Spleen (tissue), 11 donors: ENCODE results near the gene GAB2. TPM values are rescaled to one million over a fixed set of nuclear protein-coding genes. Genes with fewer than 3 reads are reported as not detected.

Experiments
- DNase-seq: peaks from one replicate; pipeline ENCODE4 v3.0.0-alpha.2; 2020
- H3K27ac ChIP-seq, 8 donors: fragments of 200-600 bp; sonication (generic) in 7 of 8; 1 replicate in 4 of 8; 2 replicates in 4 of 8; pipeline versions ENCODE4 v1.5.0 to v1.8.0; 2016 to 2021; ENCODE audit warnings: inconsistent platforms in 4 of 8, mild to moderate bottlenecking in 4 of 8, moderate library complexity in 1 of 8
- H3K27me3 ChIP-seq, 7 donors: fragments of 200-600 bp; sonication (generic) in 6 of 7; replicated peaks in 1 of 7; 1 replicate in 4 of 7; 2 replicates in 3 of 7; pipeline versions ENCODE4 v1.5.0 to v1.8.0; 2016 to 2021; ENCODE audit warnings: inconsistent platforms in 3 of 7, mild to moderate bottlenecking in 1 of 7
- H3K36me3 ChIP-seq, 6 donors: fragments of 200-600 bp; sonication (generic) in 5 of 6; 1 replicate in 4 of 6; 2 replicates in 2 of 6; pipeline versions ENCODE4 v1.5.0 to v1.8.0; 2016 to 2021; ENCODE audit warnings: inconsistent platforms in 2 of 6
- H3K4me1 ChIP-seq, 6 donors: fragments of 200-600 bp; sonication (generic) in 5 of 6; 1 replicate in 3 of 6; 2 replicates in 3 of 6; pipeline versions ENCODE4 v1.5.0 to v1.8.0; 2016 to 2021; ENCODE audit warnings: inconsistent platforms in 3 of 6
- H3K4me3 ChIP-seq, 8 donors: fragments of 200-600 bp; sonication (generic) in 7 of 8; 1 replicate in 4 of 8; 2 replicates in 4 of 8; pipeline versions ENCODE4 v1.5.0 to v1.8.0; 2016 to 2021; ENCODE audit warnings: inconsistent platforms in 4 of 8, mild to moderate bottlenecking in 4 of 8, moderate library complexity in 2 of 8
- H3K9me3 ChIP-seq, 8 donors: fragments of 200-600 bp; sonication (generic) in 7 of 8; 1 replicate in 4 of 8; 2 replicates in 4 of 8; pipeline versions ENCODE4 v1.5.0 to v1.8.0; 2016 to 2021; ENCODE audit warnings: inconsistent platforms in 4 of 8
- POLR2A ChIP-seq, 3 donors: fragments of 450-650 bp; IDR thresholded peaks; one replicate each; pipeline ENCODE4 v1.5.1; 2017; ENCODE audit warnings: antibody characterized with exemption in 3 of 3, mild to moderate bottlenecking in 1 of 3
- POLR2AphosphoS5 ChIP-seq, 3 donors: sonication (generic); formaldehyde crosslinking; IDR thresholded peaks; one replicate each; pipeline ENCODE4 v1.5.1; 2017; ENCODE audit warnings: antibody characterized with exemption in 3 of 3
- WGBS, 5 donors: extraction: QIAGEN DNeasy Blood & Tissue Kit in 3 of 5; methylation state at CpG; one replicate each; pipeline versions ENCODE4 v1.1.5 to v1.1.7; 2013 to 2018; 5-methylcytosine and 5-hydroxymethylcytosine counted together
- intact Hi-C: fragments of 100-400 bp; cut with DNase I; formaldehyde crosslinking; loops from one replicate; pipeline ENCODE4 v1.15.0; 2023; ENCODE audit warnings: low total_unique reads
- polyA plus RNA-seq, 3 donors: library from polyadenylated mRNA; stranded (reverse); fragments of 200-250 nt; gene quantifications; one replicate each; pipeline ENCODE4 v1.2.1, GENCODE V29; 2013
- total RNA-seq, 7 donors: library from RNA; depleted of rRNA in 3 of 7; stranded (reverse); fragments of >200 nt in 3 of 7; fragmentation: NEBNext Ultra II Directional in 4 of 7; extraction: Animal tissue kit (Norgen Biotek cat#: 25700) in 4 of 7; gene quantifications; one replicate each; pipeline versions ENCODE4 v1.1.0 to v1.2.1, GENCODE V29; 2016 to 2021
- TF ChIP-seq, protein P1 (sequence below), 11 experiments: fragments of 200-600 bp in 7 of 11; fragments of 450-650 bp in 4 of 11; sonication (generic) in 4 of 11; IDR thresholded peaks in 8 of 11; conservative IDR thresholded peaks in 3 of 11; 1 replicate in 7 of 11; 2 replicates in 4 of 11; pipeline versions ENCODE4 v1.4.0 to v1.8.0; 2016 to 2021; ENCODE audit warnings: antibody characterized with exemption in 11 of 11, inconsistent platforms in 4 of 11, mild to moderate bottlenecking in 1 of 11
- donor health status: healthy with polysubstance abuse.
- donor health status: DM: no; HTN: no; CAD: no; lungs with moderate emphysema.
- donor health status: DM: no; HTN: no; CAD: no.
- donor health status: Bipolar disorder and iron deficiency.
- donor health status: healthy.
- donor health status: DM: no; HTN: no; CAD: no.
- donor health status: DM: yes; HTN: yes; CAD: no.

The GAB2 gene
- total and polyA plus RNA-seq, 10 donors, result 2.3 to 57.7 (median 47.0) TPM

DNA sequence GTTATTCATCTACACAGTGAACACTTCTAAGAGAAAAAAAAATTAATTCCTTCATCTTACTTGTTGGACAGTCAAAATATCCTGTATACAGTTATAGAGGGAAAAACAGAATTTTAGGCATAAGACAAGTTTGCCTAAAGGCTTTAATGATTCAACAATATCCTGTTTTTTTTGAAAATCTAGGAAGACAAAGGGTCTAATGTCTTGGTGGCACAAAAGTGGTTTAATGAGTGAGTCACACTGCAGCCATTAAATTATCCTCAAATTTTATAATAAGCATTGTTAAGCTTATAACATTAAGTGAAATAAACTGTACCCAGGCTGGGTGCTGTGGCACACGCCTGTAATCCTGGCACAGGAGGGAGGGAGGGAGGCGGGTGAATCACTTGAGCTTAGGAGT, 72.9 kb downstream of the GAB2 start:
- H3K4me3 ChIP-seq, result no peak overlapping the region
- no peak overlapping the region for H3K27ac ChIP-seq
- no peak for DNase-seq
- no peaks in the 10 kb centered on the region for H3K36me3 ChIP-seq
- TF ChIP-seq POLR2AphosphoS5 (IDR thresholded peaks at IDR 0.05) (no peak), POLR2A (IDR thresholded peaks at IDR 0.05) (no peak)
- TF ChIP-seq, protein P1, sequence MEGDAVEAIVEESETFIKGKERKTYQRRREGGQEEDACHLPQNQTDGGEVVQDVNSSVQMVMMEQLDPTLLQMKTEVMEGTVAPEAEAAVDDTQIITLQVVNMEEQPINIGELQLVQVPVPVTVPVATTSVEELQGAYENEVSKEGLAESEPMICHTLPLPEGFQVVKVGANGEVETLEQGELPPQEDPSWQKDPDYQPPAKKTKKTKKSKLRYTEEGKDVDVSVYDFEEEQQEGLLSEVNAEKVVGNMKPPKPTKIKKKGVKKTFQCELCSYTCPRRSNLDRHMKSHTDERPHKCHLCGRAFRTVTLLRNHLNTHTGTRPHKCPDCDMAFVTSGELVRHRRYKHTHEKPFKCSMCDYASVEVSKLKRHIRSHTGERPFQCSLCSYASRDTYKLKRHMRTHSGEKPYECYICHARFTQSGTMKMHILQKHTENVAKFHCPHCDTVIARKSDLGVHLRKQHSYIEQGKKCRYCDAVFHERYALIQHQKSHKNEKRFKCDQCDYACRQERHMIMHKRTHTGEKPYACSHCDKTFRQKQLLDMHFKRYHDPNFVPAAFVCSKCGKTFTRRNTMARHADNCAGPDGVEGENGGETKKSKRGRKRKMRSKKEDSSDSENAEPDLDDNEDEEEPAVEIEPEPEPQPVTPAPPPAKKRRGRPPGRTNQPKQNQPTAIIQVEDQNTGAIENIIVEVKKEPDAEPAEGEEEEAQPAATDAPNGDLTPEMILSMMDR (IDR thresholded peaks at IDR 0.05 in 8 of 11, conservative IDR thresholded peaks at IDR 0.05 in 3 of 11), result no peak
- WGBS, 5 donors, result 90 to 95% (median 93%) methylated on average over 2 of the region's 2 CpGs
- peaks cover 6 to 36% (median 23%) of the 10 kb centered on the region in 6 donors for H3K4me1 ChIP-seq
- intact Hi-C loops, result no loop called here
- no peaks in the 10 kb centered on the region for H3K9me3 ChIP-seq
- no peaks in the 10 kb centered on the region for H3K27me3 ChIP-seq

DNA sequence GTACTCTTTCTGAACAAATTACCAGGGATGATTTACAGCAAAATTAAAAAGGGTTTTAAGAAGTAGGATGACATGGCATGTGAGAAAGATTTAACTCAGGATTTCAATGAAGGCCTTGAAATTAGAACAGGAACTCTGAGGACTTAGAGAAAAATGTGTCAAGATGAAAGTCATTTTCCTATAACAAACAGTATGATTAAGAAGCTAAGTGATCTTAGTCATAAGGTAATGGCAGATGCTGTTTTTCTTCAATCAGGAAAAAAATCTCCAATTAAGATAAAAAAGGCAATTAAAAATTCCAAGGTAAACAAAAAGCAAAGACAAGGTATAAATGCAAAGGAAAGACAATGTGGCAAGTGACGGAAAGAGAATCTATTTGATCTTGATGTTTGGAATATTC, 73.5 kb downstream of the GAB2 start:
- no peak overlapping the region for H3K4me3 ChIP-seq
- no peaks in the 10 kb centered on the region for H3K9me3 ChIP-seq
- H3K36me3 ChIP-seq, result no peaks in the 10 kb centered on the region
- intact Hi-C loops, result no loop called here
- DNase-seq, result no peak
- 87 to 100% (median 96%) methylated on average over 1 of the region's 1 CpG for WGBS, 5 donors
- no peaks in the 10 kb centered on the region for H3K27me3 ChIP-seq
- H3K27ac ChIP-seq, result no peak overlapping the region
- TF ChIP-seq POLR2A (IDR thresholded peaks at IDR 0.05), result no peak
- no peak for TF ChIP-seq POLR2AphosphoS5 (IDR thresholded peaks at IDR 0.05)
- TF ChIP-seq, protein P1 (IDR thresholded peaks at IDR 0.05 in 8 of 11, conservative IDR thresholded peaks at IDR 0.05 in 3 of 11), result no peak
- peaks cover under 1 to 30% (median 17%) of the 10 kb centered on the region in 6 donors for H3K4me1 ChIP-seq

DNA sequence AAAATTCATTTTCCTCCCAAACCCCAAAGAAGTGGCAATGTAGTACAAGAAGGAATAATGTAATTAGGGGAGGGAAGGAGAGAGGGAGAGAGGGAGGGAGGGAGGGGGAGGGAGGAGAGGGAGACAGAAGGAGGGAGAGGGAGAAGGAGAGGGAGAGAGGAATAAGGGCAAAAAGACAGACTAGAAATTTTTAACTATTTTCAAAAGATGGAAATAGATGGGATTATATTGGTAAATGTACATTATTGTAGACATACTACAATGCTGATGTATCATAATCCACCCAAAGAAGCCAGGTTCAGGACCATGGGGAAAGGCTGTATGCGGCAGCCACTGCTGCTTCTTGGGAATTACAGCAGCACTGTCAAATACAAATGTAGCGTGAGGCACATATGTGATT, 74.3 kb downstream of the GAB2 start:
- H3K4me1 ChIP-seq, result peaks cover 0 to 28% (median 10%) of the 10 kb centered on the region in 6 donors
- no peaks in the 10 kb centered on the region for H3K27me3 ChIP-seq
- TF ChIP-seq, protein P1 (IDR thresholded peaks at IDR 0.05 in 8 of 11, conservative IDR thresholded peaks at IDR 0.05 in 3 of 11), result no peak
- TF ChIP-seq POLR2AphosphoS5 (IDR thresholded peaks at IDR 0.05) (no peak), POLR2A (IDR thresholded peaks at IDR 0.05) (no peak)
- H3K27ac ChIP-seq, result no peak overlapping the region
- H3K36me3 ChIP-seq, result no peaks in the 10 kb centered on the region
- H3K9me3 ChIP-seq, result no peaks in the 10 kb centered on the region
- intact Hi-C loops, result no loop called here
- H3K4me3 ChIP-seq, result no peak overlapping the region
- no peak for DNase-seq
- WGBS, 5 donors, result 96 to 100% (median 97%) methylated on average over 2 of the region's 2 CpGs

DNA sequence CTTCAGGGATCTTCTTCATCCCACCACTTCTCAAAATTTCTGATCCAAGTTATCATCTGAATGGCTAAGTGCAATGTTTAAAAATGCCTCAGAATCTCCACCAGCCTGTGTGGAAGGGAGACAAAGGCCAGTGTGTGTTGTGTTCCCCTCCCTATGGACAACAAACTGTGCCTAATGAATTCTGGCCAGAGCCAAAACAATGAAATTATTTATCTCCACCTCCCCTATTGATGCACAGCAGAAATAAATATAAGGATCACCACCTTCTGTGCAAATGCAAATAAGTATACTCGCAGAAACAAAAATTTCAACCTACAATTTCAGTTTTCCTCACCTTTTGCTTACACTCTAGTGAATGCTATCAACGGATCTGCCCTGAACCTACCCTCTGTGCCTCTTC, 75.8 kb downstream of the GAB2 start:
- peaks cover 0 to 30% (median 12%) of the 10 kb centered on the region in 6 donors for H3K4me1 ChIP-seq
- no peak overlapping the region for H3K4me3 ChIP-seq
- no peak overlapping the region for H3K27ac ChIP-seq
- no peak for TF ChIP-seq POLR2A (IDR thresholded peaks at IDR 0.05)
- no peak for TF ChIP-seq POLR2AphosphoS5 (IDR thresholded peaks at IDR 0.05)
- TF ChIP-seq, protein P1 (IDR thresholded peaks at IDR 0.05 in 8 of 11, conservative IDR thresholded peaks at IDR 0.05 in 3 of 11), result no peak
- H3K9me3 ChIP-seq, result no peaks in the 10 kb centered on the region
- intact Hi-C loops, result no loop called here
- no peaks in the 10 kb centered on the region for H3K36me3 ChIP-seq
- WGBS, 5 donors, result 91 to 98% (median 94%) methylated on average over 2 of the region's 2 CpGs
- DNase-seq, result no peak
- H3K27me3 ChIP-seq, result no peaks in the 10 kb centered on the region
